Neuron (in vitro differentiated cells): ENCODE measurements around the gene STIP1.
A peak's percentile ranks its signal among the peaks of the same experiment; 100 is the strongest.
"Not testable (repeated sequence)": the region's sequence is repeated elsewhere in the genome, so short reads cannot be mapped to it uniquely, and the experiment has no call there.

Experiments
- H2AFZ ChIP-seq: one replicate; pipeline ENCODE4 v1.6.1; 2013; ENCODE audit warnings: low read depth, mild to moderate bottlenecking, inconsistent platforms, low read length, moderate library complexity
- H3K27me3 ChIP-seq: one replicate; pipeline ENCODE4 v1.6.1; 2013; ENCODE audit warnings: low read length; ENCODE audit not compliant: insufficient read depth
- H3K36me3 ChIP-seq: one replicate; pipeline ENCODE4 v1.6.1; 2013; ENCODE audit warnings: low read length; ENCODE audit not compliant: insufficient read depth
- H3K4me1 ChIP-seq: one replicate; pipeline ENCODE4 v1.6.1; 2013; ENCODE audit warnings: low read length; ENCODE audit not compliant: insufficient read depth
- H3K4me3 ChIP-seq: 2 replicates; pipeline ENCODE4 v1.5.1; 2013; ENCODE audit warnings: mild to moderate bottlenecking, low read length, moderate library complexity
- H3K9me3 ChIP-seq: one replicate; pipeline ENCODE4 v1.6.1; 2013; ENCODE audit warnings: low read length

The STIP1 gene

GRCh38 chr11:64244966-64245365, 59.0 kb downstream of the STIP1 start:
- peak overlapping the region; percentile 85 for H3K4me3 ChIP-seq
- H3K4me1 ChIP-seq = peaks cover 44% of the 10 kb centered on the region
- H3K9me3 ChIP-seq = no peaks in the 10 kb centered on the region
- H2AFZ ChIP-seq = no peak overlapping the region
- peaks cover 15% of the 10 kb centered on the region for H3K36me3 ChIP-seq
- no peaks in the 10 kb centered on the region for H3K27me3 ChIP-seq

- H3K4me3 ChIP-seq = peak overlapping the region; percentile 85
- no peaks in the 10 kb centered on the region for H3K27me3 ChIP-seq
- no peak overlapping the region for H2AFZ ChIP-seq
- peaks cover 15% of the 10 kb centered on the region for H3K36me3 ChIP-seq
- no peaks in the 10 kb centered on the region for H3K9me3 ChIP-seq
- peaks cover 43% of the 10 kb centered on the region for H3K4me1 ChIP-seq
Observed at GRCh38 chr11:64245401-64245796, 59.4 kb downstream of the STIP1 start.

- peaks cover 15% of the 10 kb centered on the region for H3K36me3 ChIP-seq
- peak overlapping the region; percentile 85 for H3K4me3 ChIP-seq
- H3K9me3 ChIP-seq = no peaks in the 10 kb centered on the region
- no peak overlapping the region for H2AFZ ChIP-seq
- peaks cover 47% of the 10 kb centered on the region for H3K4me1 ChIP-seq
- H3K27me3 ChIP-seq = no peaks in the 10 kb centered on the region
Observed at GRCh38 chr11:64245797-64246620, 60.0 kb downstream of the STIP1 start.

- Histone ChIP-seq H3K36me3 (peaks cover 15% of the 10 kb centered on the region), H3K4me3 (peak overlapping the region; percentile 85), H3K4me1 (peaks cover 48% of the 10 kb centered on the region)
- H3K27me3 ChIP-seq, H3K9me3 ChIP-seq, H2AFZ ChIP-seq: not testable (repeated sequence)
Observed at GRCh38 chr11:64246621-64246870, 60.6 kb downstream of the STIP1 start.

GRCh38 chr11:64246871-64247728, 61.1 kb downstream of the STIP1 start, which contains the start of gene PPP1R14B:
Gene PPP1R14B (minus strand): TSS chr11:64246943. CDS start chr11:64246673, 270 bp downstream.
- Histone ChIP-seq H3K4me1 (peaks cover 51% of the 10 kb centered on the region), H3K9me3 (no peaks in the 10 kb centered on the region), H3K36me3 (peaks cover 15% of the 10 kb centered on the region), H3K4me3 (peak within 1 kb of the TSS; percentile 85), H3K27me3 (no peaks in the 10 kb centered on the region), H2AFZ (peak within 1 kb of the TSS; percentile 32)

- H3K27me3 ChIP-seq = no peaks in the 10 kb centered on the region
- peak overlapping the region; percentile 32 for H2AFZ ChIP-seq
- H3K4me1 ChIP-seq = peaks cover 48% of the 10 kb centered on the region
- H3K36me3 ChIP-seq = peaks cover 14% of the 10 kb centered on the region
- peak overlapping the region; percentile 68 for H3K4me3 ChIP-seq
- H3K9me3 ChIP-seq = no peaks in the 10 kb centered on the region
Observed at GRCh38 chr11:64247729-64248531, 62.0 kb downstream of the STIP1 start.

GRCh38 chr11:64248578-64248977, 62.6 kb downstream of the STIP1 start:
- no peak overlapping the region for H2AFZ ChIP-seq
- no peaks in the 10 kb centered on the region for H3K27me3 ChIP-seq
- H3K4me1 ChIP-seq = peaks cover 46% of the 10 kb centered on the region
- H3K36me3 ChIP-seq = peaks cover 7% of the 10 kb centered on the region
- H3K4me3 ChIP-seq = no peak overlapping the region
- H3K9me3 ChIP-seq = no peaks in the 10 kb centered on the region

- peaks cover 46% of the 10 kb centered on the region for H3K4me1 ChIP-seq
- H3K4me3 ChIP-seq = no peak overlapping the region
- H2AFZ ChIP-seq = no peak overlapping the region
- H3K36me3 ChIP-seq = peaks cover 3% of the 10 kb centered on the region
- H3K9me3 ChIP-seq = no peaks in the 10 kb centered on the region
- H3K27me3 ChIP-seq = no peaks in the 10 kb centered on the region
Observed at GRCh38 chr11:64249038-64249437, 63.1 kb downstream of the STIP1 start.

GRCh38 chr11:64249563-64250414, 63.8 kb downstream of the STIP1 start:
- no peak overlapping the region for H2AFZ ChIP-seq
- H3K27me3 ChIP-seq = no peaks in the 10 kb centered on the region
- H3K4me3 ChIP-seq = no peak overlapping the region
- peaks cover 46% of the 10 kb centered on the region for H3K4me1 ChIP-seq
- no peaks in the 10 kb centered on the region for H3K36me3 ChIP-seq
- no peaks in the 10 kb centered on the region for H3K9me3 ChIP-seq

- H3K9me3 ChIP-seq = no peaks in the 10 kb centered on the region
- no peaks in the 10 kb centered on the region for H3K36me3 ChIP-seq
- H3K4me1 ChIP-seq = peaks cover 39% of the 10 kb centered on the region
- H3K4me3 ChIP-seq = peak overlapping the region; percentile 55
- no peaks in the 10 kb centered on the region for H3K27me3 ChIP-seq
- H2AFZ ChIP-seq = peak overlapping the region; percentile 71
Observed at GRCh38 chr11:64250415-64251015, 64.5 kb downstream of the STIP1 start.

GRCh38 chr11:64251016-64251752, 65.2 kb downstream of the STIP1 start, which contains the start of gene PLCB3:
Gene PLCB3 (plus strand): TSS chr11:64251530. CDS start chr11:64251650, 120 bp downstream.
- Histone ChIP-seq H3K27me3 (no peaks in the 10 kb centered on the region), H2AFZ (peak within 1 kb of the TSS; percentile 71), H3K9me3 (no peaks in the 10 kb centered on the region), H3K36me3 (peaks cover 6% of the 10 kb centered on the region), H3K4me1 (peaks cover 36% of the 10 kb centered on the region), H3K4me3 (peak within 1 kb of the TSS; percentile 55)
